Right renal cortex interstitium (tissue), 3 donors: Measurements from ENCODE around the gene C12orf54. TPM values are rescaled to one million over a fixed set of nuclear protein-coding genes. Genes with fewer than 3 reads are reported as not detected.
"Not testable (repeated sequence)": the region's sequence is repeated elsewhere in the genome, so short reads cannot be mapped to it uniquely, and the experiment has no call there.

ENCODE experiments used
- DNase-seq, 3 donors: peaks; one replicate each; pipeline ENCODE4 v3.0.0-alpha.2; 2013; ENCODE audit warnings: low read depth in 3 of 3, low spot score in 2 of 3
- polyA plus RNA-seq, 3 donors: library from polyadenylated mRNA; unstranded; fragments of 120-200 nt; gene quantifications; one replicate each; pipeline ENCODE4 v1.2.1, GENCODE V29; 2013; ENCODE audit not compliant: insufficient read length in 3 of 3

Gene C12orf54
- under 1 TPM; 0.25 to 0.61 (median 0.60) TPM for polyA plus RNA-seq

GRCh38 chr12:48482198-48482597 is at the start of gene C12orf54:
TSS of gene C12orf54 (plus strand) at chr12:48482498. CDS start at chr12:48483297, 799 bp downstream.
- DNase-seq: no peak

GRCh38 chr12:48434016-48434415 is 48.3 kb upstream of the C12orf54 start:
- DNase-seq: not testable (repeated sequence)

GRCh38 chr12:48441069-48441468 is 41.2 kb upstream of the C12orf54 start:
- DNase-seq: no peak

- DNase-seq: no peak
These were observed 40.0 kb upstream of the C12orf54 start for GRCh38 chr12:48442179-48442847.

- DNase-seq: no peak
These were observed 36.8 kb upstream of the C12orf54 start for GRCh38 chr12:48445538-48445937.

- DNase-seq: no peak
These were observed 36.0 kb upstream of the C12orf54 start for GRCh38 chr12:48446161-48446776.

- no peak for DNase-seq
These were observed 34.5 kb upstream of the C12orf54 start for GRCh38 chr12:48447755-48448154.

- DNase-seq: no peak
These were observed 30.9 kb upstream of the C12orf54 start for GRCh38 chr12:48451372-48451771.

- DNase-seq: not testable (repeated sequence)
These were observed 29.3 kb upstream of the C12orf54 start for GRCh38 chr12:48452961-48453360.

GRCh38 chr12:48454667-48455066 is 27.6 kb upstream of the C12orf54 start:
- DNase-seq: no peak

- DNase-seq: no peak
These were observed 27.2 kb upstream of the C12orf54 start for GRCh38 chr12:48455116-48455515.

GRCh38 chr12:48459259-48459658 is 23.0 kb upstream of the C12orf54 start:
- DNase-seq: no peak

GRCh38 chr12:48469027-48469426 is 13.3 kb upstream of the C12orf54 start:
- DNase-seq: not testable (repeated sequence)

GRCh38 chr12:48472259-48472658 is 10.0 kb upstream of the C12orf54 start, which contains the start of gene ANP32D:
TSS of gene ANP32D (plus strand) at chr12:48472559. CDS start at chr12:48472665, 106 bp downstream.
- no peak for DNase-seq

GRCh38 chr12:48473061-48473460 is 9.2 kb upstream of the C12orf54 start:
- DNase-seq: no peak

- DNase-seq: not testable (repeated sequence)
These were observed 7.8 kb upstream of the C12orf54 start for GRCh38 chr12:48474497-48474896.

GRCh38 chr12:48482930-48483329 is 632 bp downstream of the C12orf54 start:
- no peak for DNase-seq

GRCh38 chr12:48486261-48486660 is 4.0 kb downstream of the C12orf54 start:
- no peak for DNase-seq

GRCh38 chr12:48486679-48487078 is 4.4 kb downstream of the C12orf54 start:
- no peak for DNase-seq

- no peak for DNase-seq
These were observed 6.7 kb downstream of the C12orf54 start for GRCh38 chr12:48489012-48489411.

GRCh38 chr12:48489456-48489855 is 7.2 kb downstream of the C12orf54 start:
- DNase-seq: not testable (repeated sequence)

GRCh38 chr12:48500281-48500680 is 18.0 kb downstream of the C12orf54 start:
- DNase-seq: not testable (repeated sequence)
